GM18498 (cell line): ENCODE data around the gene FAM47C.
"Not testable (repeated sequence)": the region's sequence is repeated elsewhere in the genome, so short reads cannot be mapped to it uniquely, and the experiment has no call there.

Source experiments
- ATAC-seq: cut with Tn5 transposase; IDR thresholded peaks from one replicate; pipeline ENCODE4 v1.9.1; 2021; ENCODE audit warnings: mild to moderate bottlenecking, moderate library complexity; ENCODE audit not compliant: unreplicated experiment

FAM47C gene

GRCh38 chrX:37008182-37008581, at the start of gene FAM47C:
Gene FAM47C, plus strand, starts transcription at chrX:37008366. Its CDS starts 45 bp downstream, at chrX:37008411.
- not testable (repeated sequence) for ATAC-seq

- ATAC-seq: no peak
Measured at GRCh38 chrX:36961590-36961989, 46.6 kb upstream of the FAM47C start.

GRCh38 chrX:36963069-36963808, 44.9 kb upstream of the FAM47C start:
- no peak for ATAC-seq

- ATAC-seq: no peak
Measured at GRCh38 chrX:36963852-36964251, 44.3 kb upstream of the FAM47C start.

- no peak for ATAC-seq
Measured at GRCh38 chrX:36973575-36973974, 34.6 kb upstream of the FAM47C start.

- ATAC-seq: no peak
Measured at GRCh38 chrX:36974911-36975310, 33.3 kb upstream of the FAM47C start.

- no peak for ATAC-seq
Measured at GRCh38 chrX:36978886-36979285, 29.3 kb upstream of the FAM47C start.

GRCh38 chrX:36983831-36984230, 24.3 kb upstream of the FAM47C start:
- ATAC-seq: no peak

GRCh38 chrX:36985416-36986209, 22.6 kb upstream of the FAM47C start:
- ATAC-seq: not testable (repeated sequence)

- ATAC-seq: no peak
Measured at GRCh38 chrX:36986231-36986630, 21.9 kb upstream of the FAM47C start.

GRCh38 chrX:36987212-36987611, 21.0 kb upstream of the FAM47C start:
- not testable (repeated sequence) for ATAC-seq

GRCh38 chrX:37000140-37000539, 8.0 kb upstream of the FAM47C start:
- ATAC-seq: no peak

- no peak for ATAC-seq
Measured at GRCh38 chrX:37010496-37010895, 2.3 kb downstream of the FAM47C start.

GRCh38 chrX:37034260-37034659, 26.1 kb downstream of the FAM47C start:
- not testable (repeated sequence) for ATAC-seq

- ATAC-seq: not testable (repeated sequence)
Measured at GRCh38 chrX:37036674-37037220, 28.6 kb downstream of the FAM47C start.

GRCh38 chrX:37038814-37039213, 30.6 kb downstream of the FAM47C start:
- ATAC-seq: not testable (repeated sequence)

GRCh38 chrX:37042956-37043885, 35.1 kb downstream of the FAM47C start:
- not testable (repeated sequence) for ATAC-seq

GRCh38 chrX:37047776-37048175, 39.6 kb downstream of the FAM47C start:
- ATAC-seq: no peak

- ATAC-seq: not testable (repeated sequence)
Measured at GRCh38 chrX:37057572-37057971, 49.4 kb downstream of the FAM47C start.

- ATAC-seq: no peak
Measured at GRCh38 chrX:37060999-37061398, 52.8 kb downstream of the FAM47C start.
